Heart left ventricle (tissue), 16 donors: Measurements from ENCODE around the gene CFAP100. TPM values are rescaled to one million over a fixed set of nuclear protein-coding genes. Genes with fewer than 3 reads are reported as not detected.

Experiments
- ATAC-seq, 4 donors: fragments of 200-7000 bp; cut with Tn5 transposase; one replicate each; pipeline ENCODE4 v1.9.1; 2020 to 2022; ENCODE audit warnings: moderate library complexity in 4 of 4, mild to moderate bottlenecking in 3 of 4, moderate number of reproducible peaks in 1 of 4
- DNase-seq, 5 donors: peaks; one replicate each; pipeline ENCODE4 v3.0.0-alpha.2; 2020
- H3K27ac ChIP-seq, 12 donors: fragments of 200-600 bp; sonication (generic) in 4 of 12; one replicate each; pipeline versions ENCODE4 v1.5.0 to v1.8.0; 2016 to 2022; ENCODE audit warnings: mild to moderate bottlenecking in 2 of 12
- H3K27me3 ChIP-seq, 9 donors: fragments of 200-600 bp; sonication (generic) in 2 of 9; one replicate each; pipeline versions ENCODE4 v1.5.1 to v1.8.0; 2016 to 2022; ENCODE audit warnings: mild to moderate bottlenecking in 3 of 9
- H3K36me3 ChIP-seq, 9 donors: fragments of 200-600 bp; sonication (generic) in 2 of 9; one replicate each; pipeline versions ENCODE4 v1.5.0 to v1.8.0; 2018 to 2022; ENCODE audit warnings: mild to moderate bottlenecking in 2 of 9
- H3K4me1 ChIP-seq, 12 donors: fragments of 200-600 bp; sonication (generic) in 4 of 12; one replicate each; pipeline versions ENCODE4 v1.5.0 to v1.8.0; 2016 to 2022; ENCODE audit warnings: mild to moderate bottlenecking in 3 of 12
- H3K4me3 ChIP-seq, 12 donors: fragments of 200-600 bp; sonication (generic) in 4 of 12; one replicate each; pipeline versions ENCODE4 v1.5.0 to v1.8.0; 2017 to 2022; ENCODE audit warnings: mild to moderate bottlenecking in 9 of 12, moderate library complexity in 4 of 12
- H3K9me3 ChIP-seq, 12 donors: fragments of 200-600 bp; sonication (generic) in 4 of 12; one replicate each; pipeline versions ENCODE4 v1.5.0 to v1.8.0; 2016 to 2022; ENCODE audit warnings: mild to moderate bottlenecking in 1 of 12
- CTCF ChIP-seq, 12 donors: fragments of 200-600 bp; sonication (generic) in 4 of 12; IDR thresholded peaks; one replicate each; pipeline versions ENCODE4 v1.5.0 to v1.8.0; 2018 to 2022; ENCODE audit warnings: antibody characterized with exemption in 12 of 12, mild to moderate bottlenecking in 5 of 12
- POLR2A ChIP-seq, 2 donors: fragments of 450-650 bp; IDR thresholded peaks; one replicate each; pipeline ENCODE4 v1.6.1; 2017; ENCODE audit warnings: antibody characterized with exemption in 2 of 2, mild to moderate bottlenecking in 2 of 2, moderate library complexity in 2 of 2
- WGBS, 4 donors: extraction: QIAGEN DNeasy Blood & Tissue Kit in 2 of 4; methylation state at CpG; one replicate each; pipeline versions ENCODE4 v1.1.5 to v1.1.7; 2013 to 2018; 5-methylcytosine and 5-hydroxymethylcytosine counted together
- intact Hi-C, 10 donors: fragments of 100-400 bp; cut with DNase I; formaldehyde crosslinking; loops; one replicate each; pipeline versions ENCODE4 v1.11.1 to v1.14.2; 2022
- polyA plus RNA-seq, 2 donors: library from polyadenylated mRNA; stranded (reverse); fragments of 200-250 nt; gene quantifications; one replicate each; pipeline ENCODE4 v1.2.3, GENCODE V29; 2013
- total RNA-seq, 9 donors: library from RNA; depleted of rRNA in 2 of 9; stranded (reverse); fragments of >200 nt in 2 of 9; fragmentation: NEBNext Ultra II Directional in 3 of 9; extraction: Animal tissue kit (Norgen Biotek cat#: 25700) in 3 of 9; gene quantifications; one replicate each; pipeline versions ENCODE4 v1.1.0 to v1.2.4, GENCODE V29; 2016 to 2023
- donor health status: ischemic (EF 13 %, LVEDD 7.1; RV severe dilation, severe dysfunction).
- donor health status: healthy with polysubstance abuse.
- donor health status: DM: no; HTN: yes; CAD: no.
- donor health status: DM: no; HTN: no; CAD: no.
- donor health status: ischemic (EF 25% LVEDD 6.9; RV normal size, moderate dysfunction).
- donor health status: ischemic (EF 25% LVEDD 5.7; RV mildly dilated, moderate dysfunction).
- donor health status: healthy.
- donor health status: DM: yes; HTN: yes; CAD: no.
- donor health status: ischemic (EF 35%, LVEDD 5.7; RV mildly dilated, moderate dysfunction).
- donor health status: nonischemic (EF 11% LVEDD 7.7; RV severe dilation, severe dysfunction).
- donor health status: DM: yes; HTN: yes; CAD: no.
- donor health status: PGD.
- donor health status: ischemic (EF 29% LVEDD 5.4; RV normal size, mild dysfunction).
- donor health status: nonischemic (EF 23%, LVEDD 6.1; RV moderate dilation, normal function).

Gene CFAP100
- total and polyA plus RNA-seq, 11 donors: not detected

GRCh38 chr3:126479642-126480041 lies 84.9 kb downstream of the CFAP100 start:
- WGBS, 4 donors: 76 to 100% (median 91%) methylated on average over 1 of the region's 1 CpG
- ATAC-seq: no peak
- TF ChIP-seq POLR2A (IDR thresholded peaks at IDR 0.05) (no peak), CTCF (IDR thresholded peaks at IDR 0.05) (no peak)
- Histone ChIP-seq H3K9me3 (no peaks in the 10 kb centered on the region), H3K27me3 (no peaks in the 10 kb centered on the region), H3K4me1 (peaks cover 0 to 14% (median 7%) of the 10 kb centered on the region in 12 donors), H3K4me3 (no peak overlapping the region), H3K27ac (no peak overlapping the region), H3K36me3 (no peaks in the 10 kb centered on the region)
- intact Hi-C loops: loop anchor here in 2 of 10 donors (10.0 kb wide), 2 partner anchors 125 to 225 kb away; partner anchors contain the start of gene KLF15 (in 1 of the 2)
- DNase-seq: peak in 2 of 5 donors; percentile 7 to 11

GRCh38 chr3:126480206-126480605 lies 85.5 kb downstream of the CFAP100 start:
- no peaks in the 10 kb centered on the region for H3K9me3 ChIP-seq
- no peaks in the 10 kb centered on the region for H3K27me3 ChIP-seq
- WGBS, 4 donors: 75 to 82% (median 80%) methylated on average over 5 of the region's 5 CpGs
- TF ChIP-seq CTCF (IDR thresholded peaks at IDR 0.05): no peak
- TF ChIP-seq POLR2A (IDR thresholded peaks at IDR 0.05): no peak
- peaks cover 0 to 9% (median 4%) of the 10 kb centered on the region in 12 donors for H3K4me1 ChIP-seq
- H3K27ac ChIP-seq: no peak overlapping the region
- intact Hi-C loops: no loop called here
- no peak for ATAC-seq
- DNase-seq: peak in 2 of 5 donors; percentile 8 to 14
- no peaks in the 10 kb centered on the region for H3K36me3 ChIP-seq
- no peak overlapping the region for H3K4me3 ChIP-seq

- intact Hi-C loops: no loop called here
- peak overlapping the region in 1 of 12 donors; percentile 14 for H3K27ac ChIP-seq
- DNase-seq (peak in 2 of 5 donors; percentile 26 to 56), ATAC-seq (peak in 1 of 4 donors; percentile 20)
- H3K4me1 ChIP-seq: peaks cover 0 to 9% (median 4%) of the 10 kb centered on the region in 12 donors
- H3K9me3 ChIP-seq: no peaks in the 10 kb centered on the region
- TF ChIP-seq CTCF (IDR thresholded peaks at IDR 0.05) (no peak), POLR2A (IDR thresholded peaks at IDR 0.05) (no peak)
- H3K27me3 ChIP-seq: no peaks in the 10 kb centered on the region
- whole genome bisulfite sequencing, 4 donors: 70 to 83% (median 75%) methylated on average over 8 of the region's 8 CpGs
- no peaks in the 10 kb centered on the region for H3K36me3 ChIP-seq
- no peak overlapping the region for H3K4me3 ChIP-seq
These were observed 86.2 kb downstream of the CFAP100 start for GRCh38 chr3:126480861-126481260.

GRCh38 chr3:126481808-126482502 lies 87.2 kb downstream of the CFAP100 start:
- peak in 2 of 4 donors; percentile 7 to 29 for ATAC-seq
- intact Hi-C loops: no loop called here
- Histone ChIP-seq H3K27ac (no peak overlapping the region), H3K4me3 (no peak overlapping the region), H3K27me3 (no peaks in the 10 kb centered on the region), H3K4me1 (peaks cover 0 to 7% (median 2%) of the 10 kb centered on the region in 12 donors), H3K36me3 (no peaks in the 10 kb centered on the region), H3K9me3 (no peaks in the 10 kb centered on the region)
- WGBS, 4 donors: 72 to 81% (median 79%) methylated on average over 14 to 16 of the region's 16 CpGs
- DNase-seq: peak in 3 of 5 donors; percentile 14 to 49 (median 46)
- TF ChIP-seq CTCF (IDR thresholded peaks at IDR 0.05): no peak
- no peak for TF ChIP-seq POLR2A (IDR thresholded peaks at IDR 0.05)
